Activated CD4-positive, alpha-beta T cell treated with anti-CD3 and anti-CD28 coated beads for 48 hours (primary cell): Measurements from ENCODE around the gene PLLP.

Experiments used
- DNase-seq: peaks from one replicate; pipeline ENCODE4 v3.0.0-alpha.2; 2020

Gene PLLP

GRCh38 chr16:57284209-57284951, at the start of gene PLLP:
PLLP (minus strand) TSS chr16:57284672; CDS start chr16:57284540, 132 bp downstream.
- peak; percentile 27 for DNase-seq

- no peak for DNase-seq
Observed at GRCh38 chr16:57333402-57333801, 48.9 kb upstream of the PLLP start.

- DNase-seq = no peak
Observed at GRCh38 chr16:57331355-57331754, 46.9 kb upstream of the PLLP start.

GRCh38 chr16:57329718-57330327, 45.4 kb upstream of the PLLP start:
- no peak for DNase-seq

- no peak for DNase-seq
Observed at GRCh38 chr16:57325458-57325857, 41.0 kb upstream of the PLLP start.

GRCh38 chr16:57324749-57325148, 40.3 kb upstream of the PLLP start:
- no peak for DNase-seq

- DNase-seq = no peak
Observed at GRCh38 chr16:57319646-57320045, 35.2 kb upstream of the PLLP start.

- no peak for DNase-seq
Observed at GRCh38 chr16:57318240-57318970, 33.9 kb upstream of the PLLP start.

- DNase-seq = no peak
Observed at GRCh38 chr16:57316390-57317017, 32.0 kb upstream of the PLLP start.

- no peak for DNase-seq
Observed at GRCh38 chr16:57315416-57315815, 30.9 kb upstream of the PLLP start.

- no peak for DNase-seq
Observed at GRCh38 chr16:57314161-57314785, 29.8 kb upstream of the PLLP start.

GRCh38 chr16:57313509-57313908, 29.0 kb upstream of the PLLP start:
- DNase-seq = no peak

- no peak for DNase-seq
Observed at GRCh38 chr16:57310801-57311200, 26.3 kb upstream of the PLLP start.

- DNase-seq = no peak
Observed at GRCh38 chr16:57308041-57308440, 23.6 kb upstream of the PLLP start.

- no peak for DNase-seq
Observed at GRCh38 chr16:57307365-57307764, 22.9 kb upstream of the PLLP start.

GRCh38 chr16:57306676-57307341, 22.3 kb upstream of the PLLP start:
- no peak for DNase-seq

- no peak for DNase-seq
Observed at GRCh38 chr16:57305159-57305811, 20.8 kb upstream of the PLLP start.

GRCh38 chr16:57304169-57305061, 19.9 kb upstream of the PLLP start:
- no peak for DNase-seq

- DNase-seq = no peak
Observed at GRCh38 chr16:57303910-57304168, 19.4 kb upstream of the PLLP start.

GRCh38 chr16:57303021-57303909, 18.8 kb upstream of the PLLP start:
- DNase-seq = no peak
